Measurements from ENCODE around the gene CNIH1. TPM values are rescaled to one million over a fixed set of nuclear protein-coding genes. Genes with fewer than 3 reads are reported as not detected.
"Not testable (repeated sequence)": the region's sequence is repeated elsewhere in the genome, so short reads cannot be mapped to it uniquely, and the experiment has no call there.

The CNIH1 gene
- total RNA-seq, 1 donor from 2014 or later: 92.9 TPM

- no peak for DNase-seq (ENCODE audit: low spot score)
These were observed 26.1 kb upstream of the CNIH1 start for GRCh38 chr14:54467280-54467679.

- DNase-seq (ENCODE audit: low spot score): no peak
These were observed 24.5 kb upstream of the CNIH1 start for GRCh38 chr14:54465654-54466053.

- DNase-seq (ENCODE audit: low spot score): no peak
These were observed 20.9 kb upstream of the CNIH1 start for GRCh38 chr14:54462048-54462447.

GRCh38 chr14:54459106-54459505, 17.9 kb upstream of the CNIH1 start:
- no peak for DNase-seq (ENCODE audit: low spot score)

GRCh38 chr14:54458536-54458935, 17.4 kb upstream of the CNIH1 start:
- DNase-seq (ENCODE audit: low spot score): not testable (repeated sequence)

- DNase-seq (ENCODE audit: low spot score): no peak
These were observed 16.4 kb upstream of the CNIH1 start for GRCh38 chr14:54457609-54457996.

GRCh38 chr14:54456820-54457608, 15.8 kb upstream of the CNIH1 start:
- not testable (repeated sequence) for DNase-seq (ENCODE audit: low spot score)

- no peak for DNase-seq (ENCODE audit: low spot score)
These were observed 14.2 kb upstream of the CNIH1 start for GRCh38 chr14:54455363-54455762.

GRCh38 chr14:54453990-54454389, 12.8 kb upstream of the CNIH1 start:
- DNase-seq (ENCODE audit: low spot score): not testable (repeated sequence)

GRCh38 chr14:54453252-54453651, 12.1 kb upstream of the CNIH1 start:
- DNase-seq (ENCODE audit: low spot score): no peak

GRCh38 chr14:54451961-54452360, 10.8 kb upstream of the CNIH1 start:
- no peak for DNase-seq (ENCODE audit: low spot score)

- no peak for DNase-seq (ENCODE audit: low spot score)
These were observed 10.0 kb upstream of the CNIH1 start for GRCh38 chr14:54451121-54451601.

GRCh38 chr14:54450535-54450934, 9.4 kb upstream of the CNIH1 start:
- no peak for DNase-seq (ENCODE audit: low spot score)

- DNase-seq (ENCODE audit: low spot score): no peak
These were observed 6.1 kb upstream of the CNIH1 start for GRCh38 chr14:54447231-54447692.

- DNase-seq (ENCODE audit: low spot score): peak; percentile 58
These were observed 5.1 kb upstream of the CNIH1 start for GRCh38 chr14:54446161-54446693.

- no peak for DNase-seq (ENCODE audit: low spot score)
These were observed 3.5 kb upstream of the CNIH1 start for GRCh38 chr14:54444681-54445080.

GRCh38 chr14:54443981-54444380, 2.8 kb upstream of the CNIH1 start:
- DNase-seq (ENCODE audit: low spot score): no peak

GRCh38 chr14:54442961-54443360, 1.8 kb upstream of the CNIH1 start:
- DNase-seq (ENCODE audit: low spot score): not testable (repeated sequence)

- no peak for DNase-seq (ENCODE audit: low spot score)
These were observed 700 bp downstream of the CNIH1 start for GRCh38 chr14:54440476-54440872.

- DNase-seq (ENCODE audit: low spot score): no peak
These were observed 1.1 kb downstream of the CNIH1 start for GRCh38 chr14:54440037-54440436.

GRCh38 chr14:54438703-54439102, 2.5 kb downstream of the CNIH1 start:
- no peak for DNase-seq (ENCODE audit: low spot score)

GRCh38 chr14:54437954-54438353, 3.2 kb downstream of the CNIH1 start:
- not testable (repeated sequence) for DNase-seq (ENCODE audit: low spot score)

GRCh38 chr14:54435500-54435981, 5.6 kb downstream of the CNIH1 start:
- no peak for DNase-seq (ENCODE audit: low spot score)

Data from ureter (tissue), 1 donor.